ENCODE data around the gene SLA2.

- no peak for TF ChIP-seq CTCF (conservative IDR thresholded peaks at IDR 0.05 in 1 of 2, IDR thresholded peaks at IDR 0.05 in 1 of 2; ENCODE audit: low read depth in 1 of 2, low read length in 2 of 2)
- TF ChIP-seq EZH2 (IDR thresholded peaks at IDR 0.05; ENCODE audit: low read length, missing control alignments) = no peak
These were observed 67.5 kb downstream of the SLA2 start for GRCh38 chr20:36578356-36579041.

Data from fibroblast of lung (primary cell).